ENCODE results near the gene CNTNAP2. TPM values are rescaled to one million over a fixed set of nuclear protein-coding genes. Genes with fewer than 3 reads are reported as not detected.

CNTNAP2 gene
- total RNA-seq, 2 experiments from 2014 or later: not detected

DNA sequence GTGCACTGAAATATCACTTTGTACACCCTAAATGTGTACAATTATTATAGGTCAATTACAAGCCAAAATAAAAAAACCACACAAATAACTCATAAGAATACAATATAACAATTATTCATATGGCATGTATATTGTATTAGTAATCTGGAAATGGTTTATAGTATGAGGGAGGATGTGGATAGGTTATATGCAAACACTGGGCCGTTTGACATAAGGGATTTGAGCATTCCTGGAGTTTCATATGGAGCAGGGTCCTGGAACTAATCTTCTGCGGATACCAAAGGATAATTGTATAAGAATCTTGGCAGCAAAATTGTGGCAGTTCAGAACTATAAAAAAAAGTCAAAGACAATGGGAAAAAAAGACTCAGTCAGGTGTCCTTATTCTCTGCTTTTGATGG is 619.4 kb downstream of the CNTNAP2 start:
- ChIA-PET POLR2A (no interaction called here), CTCF (no interaction called here)

DNA sequence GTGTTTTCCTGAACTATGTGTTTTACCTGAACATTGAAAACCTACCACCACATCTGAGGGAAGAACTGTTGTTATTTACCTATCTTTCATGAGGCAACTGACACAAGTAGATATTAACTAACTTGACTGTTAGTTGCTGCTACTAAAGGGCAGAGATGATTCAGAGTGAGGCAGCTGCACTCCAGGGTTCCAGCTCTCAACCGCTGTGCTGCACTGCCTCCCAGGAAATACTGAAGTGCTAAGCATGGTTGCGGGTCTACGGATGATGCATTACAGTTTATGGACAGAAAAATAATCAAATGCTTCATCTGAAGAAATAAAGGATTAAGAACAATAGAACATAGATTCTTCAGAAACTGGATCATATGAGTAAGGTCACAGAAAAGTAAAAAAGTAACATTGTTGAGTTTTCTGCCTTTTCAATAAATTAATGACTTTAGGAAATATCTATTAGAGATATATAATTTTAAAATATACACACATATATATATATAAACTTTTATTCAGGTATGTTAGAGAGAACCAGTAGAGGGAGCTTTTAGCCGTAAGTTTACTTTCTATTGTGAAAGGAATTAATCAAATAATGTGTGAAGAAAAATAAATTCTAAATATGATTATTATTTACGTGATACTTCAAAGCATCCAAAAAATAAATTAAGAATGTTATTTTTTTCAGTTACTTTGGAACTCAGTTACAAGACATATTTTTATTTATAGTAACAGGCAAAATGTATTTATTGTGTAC is 620.0 kb downstream of the CNTNAP2 start:
- ChIA-PET POLR2A (no interaction called here), CTCF (no interaction called here)

DNA sequence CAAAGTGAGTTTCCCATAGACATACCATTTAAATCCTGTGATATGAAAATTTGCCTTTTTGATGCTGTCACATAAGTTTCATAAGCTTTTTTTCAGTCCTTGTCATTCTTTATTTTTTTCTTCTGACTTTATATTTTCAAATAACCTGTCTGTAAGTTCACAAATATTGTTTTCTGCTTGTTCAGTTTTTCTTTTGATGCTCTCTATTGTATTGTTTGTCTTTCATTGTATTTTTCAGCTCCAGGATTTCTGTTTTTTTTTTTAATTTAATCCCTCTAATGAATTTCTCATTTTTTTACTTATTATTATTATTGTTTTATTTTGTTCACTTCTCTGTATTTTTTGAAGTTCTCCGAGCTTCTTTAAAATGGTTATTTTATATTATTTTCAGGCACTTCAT is 623.4 kb downstream of the CNTNAP2 start:
- ChIA-PET POLR2A (no interaction called here), CTCF (no interaction called here)

DNA sequence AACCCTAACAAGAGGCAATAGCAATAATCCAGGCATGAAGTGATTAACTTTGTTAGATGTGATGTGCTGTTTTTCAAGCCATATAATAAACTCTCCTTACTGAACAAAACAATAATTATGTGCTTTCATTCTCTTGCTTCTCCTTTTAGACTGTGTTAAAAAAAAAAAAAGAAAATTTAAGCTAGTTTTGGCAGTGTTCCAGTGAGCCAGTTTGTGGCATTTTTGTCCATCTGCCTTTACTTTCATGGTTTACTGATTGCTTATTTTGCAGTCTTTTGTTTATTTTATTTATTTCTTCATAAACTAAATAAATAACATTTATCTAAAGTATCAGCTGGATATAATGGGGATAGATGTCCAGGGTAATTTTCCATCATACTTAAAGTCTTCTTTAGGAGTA is 625.3 kb downstream of the CNTNAP2 start:
- POLR2A ChIA-PET: no interaction called here
- CTCF ChIA-PET: no interaction called here

GRCh38 chr7:146754385-146754784 is 637.8 kb downstream of the CNTNAP2 start:
- POLR2A ChIA-PET: no interaction called here
- CTCF ChIA-PET: no interaction called here

GRCh38 chr7:146755585-146755984 is 639.0 kb downstream of the CNTNAP2 start:
- POLR2A ChIA-PET: no interaction called here
- CTCF ChIA-PET: no interaction called here

DNA sequence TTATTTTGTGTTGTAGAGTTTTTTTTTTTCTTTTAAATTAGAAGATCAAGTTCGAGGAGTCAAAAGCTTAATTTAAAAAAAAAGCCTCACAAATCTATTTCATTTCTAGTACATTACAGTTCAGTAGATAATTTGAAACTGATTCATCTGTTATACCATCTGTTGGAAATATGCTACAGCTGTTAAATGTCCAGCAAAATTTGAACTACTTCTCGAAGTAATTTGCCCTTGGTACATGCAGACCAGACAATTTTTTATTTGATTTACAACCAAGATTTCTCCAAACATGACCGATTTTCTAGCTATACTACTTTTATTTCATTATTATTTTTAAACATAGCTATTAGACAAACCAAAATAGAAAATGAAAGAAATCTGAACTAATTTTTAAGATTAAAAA is 647.9 kb downstream of the CNTNAP2 start:
- CTCF ChIA-PET: interaction anchor here (0.5 kb wide), 1 partner anchor 477 kb away, joined by 3 read pairs; no protein-coding TSS in a partner anchor

GRCh38 chr7:146768957-146769356 is 652.4 kb downstream of the CNTNAP2 start:
- CTCF ChIA-PET: no interaction called here
- POLR2A ChIA-PET: no interaction called here

More for the DNA sequence above, 647.9 kb downstream of the CNTNAP2 start:
- POLR2A ChIA-PET: no interaction called here

- ChIA-PET CTCF (no interaction called here), POLR2A (no interaction called here)
Observed at GRCh38 chr7:146772601-146773000, 656.0 kb downstream of the CNTNAP2 start.

- POLR2A ChIA-PET: no interaction called here
- CTCF ChIA-PET: no interaction called here
Observed at GRCh38 chr7:146773506-146773905, 656.9 kb downstream of the CNTNAP2 start.

GRCh38 chr7:146781352-146782116 is 664.9 kb downstream of the CNTNAP2 start:
- POLR2A ChIA-PET: no interaction called here
- CTCF ChIA-PET: no interaction called here

DNA sequence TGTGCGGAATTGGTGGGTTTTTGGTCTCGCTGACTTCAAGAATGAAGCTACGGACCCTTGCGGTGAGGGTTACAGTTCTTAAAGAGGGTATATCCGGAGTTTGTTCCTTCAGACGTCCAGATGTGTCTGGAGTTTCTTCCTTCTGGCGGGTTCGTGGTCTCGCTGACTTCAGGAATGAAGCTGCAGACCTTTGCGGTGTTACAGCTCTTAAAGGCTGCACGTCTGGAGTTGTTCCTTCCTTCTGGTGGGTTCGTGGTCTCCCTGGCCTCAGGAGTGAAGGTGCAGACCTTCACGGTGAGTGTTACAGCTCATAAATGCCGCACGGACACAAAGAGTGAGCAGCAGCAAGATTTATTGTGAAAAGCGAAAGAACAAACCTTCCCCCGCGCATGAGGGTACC is 670.7 kb downstream of the CNTNAP2 start:
- POLR2A ChIA-PET: no interaction called here
- CTCF ChIA-PET: no interaction called here

DNA sequence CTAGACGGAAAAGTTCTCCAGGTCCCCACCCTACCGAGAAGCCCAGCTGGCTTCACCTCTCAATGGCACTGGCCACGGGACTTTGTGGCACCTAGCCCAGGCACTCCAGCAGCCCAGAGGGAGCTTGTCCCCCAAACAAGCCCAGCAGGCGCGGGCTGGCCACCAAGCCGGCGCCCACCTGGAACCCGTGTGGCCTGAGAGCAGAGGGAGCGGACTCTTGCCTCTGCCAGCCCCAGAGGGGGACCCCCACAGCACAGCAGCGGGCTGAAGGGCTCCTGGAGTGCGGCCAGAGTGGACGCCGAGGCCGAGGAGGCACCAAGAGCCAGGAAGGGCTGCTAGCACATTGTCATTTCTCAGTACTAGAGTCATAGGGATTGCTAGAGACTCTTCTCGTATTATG is 671.4 kb downstream of the CNTNAP2 start:
- POLR2A ChIA-PET: no interaction called here

GRCh38 chr7:146791344-146792285 is 675.0 kb downstream of the CNTNAP2 start:
- POLR2A ChIA-PET: no interaction called here

More for the DNA sequence above, 671.4 kb downstream of the CNTNAP2 start:
- CTCF ChIA-PET: no interaction called here

DNA sequence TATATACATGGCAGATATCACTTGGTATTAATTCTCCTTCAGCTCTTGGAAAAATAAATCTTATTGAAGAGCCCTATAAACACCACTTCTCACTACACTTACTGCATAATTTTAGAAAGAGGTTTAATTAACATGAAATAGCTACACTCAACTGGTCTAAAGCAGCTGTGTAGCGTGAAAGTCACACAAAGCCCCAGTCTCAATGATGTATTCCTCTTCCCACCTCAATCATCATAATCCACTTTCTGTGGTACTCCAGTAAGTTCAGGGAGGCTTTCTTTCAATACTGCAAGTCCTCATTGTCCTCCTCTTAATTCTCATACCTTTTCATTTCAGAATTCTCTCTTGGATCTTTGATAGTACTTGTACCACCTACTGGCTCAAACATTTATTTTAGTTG is 688.0 kb downstream of the CNTNAP2 start:
- ChIA-PET CTCF (no interaction called here), POLR2A (no interaction called here)

More at GRCh38 chr7:146791344-146792285, 675.0 kb downstream of the CNTNAP2 start:
- CTCF ChIA-PET: no interaction called here

GRCh38 chr7:146805082-146805481 is 688.5 kb downstream of the CNTNAP2 start:
- CTCF ChIA-PET: no interaction called here
- POLR2A ChIA-PET: no interaction called here

DNA sequence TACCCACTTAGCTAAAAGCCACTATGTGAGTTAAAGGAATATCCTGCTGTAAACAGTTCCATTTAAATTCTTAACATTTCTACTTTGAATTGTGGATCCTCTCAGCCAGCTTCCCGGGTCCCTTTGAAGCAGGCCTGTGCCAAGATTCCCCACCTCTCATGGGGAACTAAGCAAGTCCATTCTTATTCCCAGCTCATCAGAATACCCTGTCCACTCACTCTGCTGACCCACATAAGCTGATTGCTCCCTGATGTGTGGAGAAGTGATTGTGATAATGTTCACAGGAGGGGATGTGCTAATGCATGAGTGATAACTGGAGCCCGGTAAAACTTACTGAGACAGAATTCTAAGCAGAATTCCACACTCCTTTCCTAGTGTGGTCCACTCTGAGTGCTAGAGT is 709.7 kb downstream of the CNTNAP2 start:
- ChIA-PET CTCF (no interaction called here), POLR2A (no interaction called here)

GRCh38 chr7:146830686-146831085 is 714.1 kb downstream of the CNTNAP2 start:
- ChIA-PET POLR2A (no interaction called here), CTCF (no interaction called here)

GRCh38 chr7:146831875-146832274 is 715.3 kb downstream of the CNTNAP2 start:
- ChIA-PET POLR2A (no interaction called here), CTCF (interaction anchor here (0.7 kb wide), 1 partner anchor 140 kb away, joined by 5 read pairs; no protein-coding TSS in a partner anchor)

GRCh38 chr7:146844405-146844804 is 727.8 kb downstream of the CNTNAP2 start:
- ChIA-PET CTCF (no interaction called here), POLR2A (no interaction called here)

DNA sequence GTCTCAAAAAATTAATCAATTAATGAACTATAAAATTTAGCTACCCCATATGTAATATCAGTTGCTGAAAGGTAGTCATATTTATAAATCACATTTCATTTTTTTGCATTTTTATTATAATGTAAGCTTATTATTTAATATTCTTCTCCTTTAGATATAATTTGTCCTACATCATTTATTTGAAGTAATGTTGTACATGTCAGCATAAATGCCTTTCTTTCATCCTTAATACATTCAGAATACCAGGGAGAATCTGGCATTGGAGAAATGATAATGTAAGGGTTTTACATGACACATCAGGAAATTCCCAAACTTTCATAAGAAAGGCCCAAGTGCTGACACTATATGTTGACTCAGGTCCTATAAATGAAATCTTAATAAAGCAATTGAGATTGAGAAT is 742.1 kb downstream of the CNTNAP2 start:
- CTCF ChIA-PET: no interaction called here

More for the DNA sequence above, 742.1 kb downstream of the CNTNAP2 start:
- POLR2A ChIA-PET: no interaction called here

Measured in activated CD8-positive, alpha-beta memory T cell treated with anti-CD3 and anti-CD28 coated beads for 36 hours (primary cell).